Ramos (cell line): ENCODE measurements around the gene MAPK10.
"Not testable (repeated sequence)": the region's sequence is repeated elsewhere in the genome, so short reads cannot be mapped to it uniquely, and the experiment has no call there.

ENCODE experiments used
- in situ Hi-C: fragments of 300-500 bp; cut with MboI; formaldehyde crosslinking; loops from one replicate; pipeline ENCODE4 v1.14.3; 2022; ENCODE audit warnings: low sequenced_read_pairs; ENCODE audit not compliant: unreplicated experiment

Gene MAPK10

GRCh38 chr4:86344127-86344526, 15.7 kb downstream of the MAPK10 start:
- in situ Hi-C loops, result no loop called here

GRCh38 chr4:86338989-86339388, 20.9 kb downstream of the MAPK10 start:
- in situ Hi-C loops, result no loop called here

- in situ Hi-C loops, result no loop called here
Observed at GRCh38 chr4:86338521-86338920, 21.3 kb downstream of the MAPK10 start.

GRCh38 chr4:86334020-86334750, 25.7 kb downstream of the MAPK10 start:
- in situ Hi-C loops, result no loop called here

GRCh38 chr4:86333236-86333635, 26.6 kb downstream of the MAPK10 start:
- in situ Hi-C loops, result no loop called here

- in situ Hi-C loops, result no loop called here
Observed at GRCh38 chr4:86330961-86331742, 28.7 kb downstream of the MAPK10 start.

- in situ Hi-C loops, result not testable (repeated sequence)
Observed at GRCh38 chr4:86330411-86330810, 29.4 kb downstream of the MAPK10 start.

- in situ Hi-C loops, result no loop called here
Observed at GRCh38 chr4:86329431-86329830, 30.4 kb downstream of the MAPK10 start.

- in situ Hi-C loops, result no loop called here
Observed at GRCh38 chr4:86326400-86326799, 33.5 kb downstream of the MAPK10 start.

GRCh38 chr4:86319390-86319789, 40.5 kb downstream of the MAPK10 start:
- in situ Hi-C loops, result no loop called here

GRCh38 chr4:86315579-86315978, 44.3 kb downstream of the MAPK10 start:
- in situ Hi-C loops, result no loop called here

- in situ Hi-C loops, result no loop called here
Observed at GRCh38 chr4:86313656-86314055, 46.2 kb downstream of the MAPK10 start.

GRCh38 chr4:86307432-86307831, 52.4 kb downstream of the MAPK10 start:
- in situ Hi-C loops, result no loop called here

- in situ Hi-C loops, result no loop called here
Observed at GRCh38 chr4:86306816-86307215, 53.0 kb downstream of the MAPK10 start.

- in situ Hi-C loops, result no loop called here
Observed at GRCh38 chr4:86302830-86303229, 57.0 kb downstream of the MAPK10 start.

- in situ Hi-C loops, result no loop called here
Observed at GRCh38 chr4:86302251-86302650, 57.6 kb downstream of the MAPK10 start.

- in situ Hi-C loops, result no loop called here
Observed at GRCh38 chr4:86300516-86300915, 59.3 kb downstream of the MAPK10 start.

GRCh38 chr4:86296865-86297264, 63.0 kb downstream of the MAPK10 start:
- in situ Hi-C loops, result no loop called here

- in situ Hi-C loops, result no loop called here
Observed at GRCh38 chr4:86294883-86295282, 65.0 kb downstream of the MAPK10 start.

- in situ Hi-C loops, result no loop called here
Observed at GRCh38 chr4:86291180-86291579, 68.7 kb downstream of the MAPK10 start.

GRCh38 chr4:86286726-86287125, 73.1 kb downstream of the MAPK10 start:
- in situ Hi-C loops, result no loop called here

GRCh38 chr4:86283371-86283770, 76.5 kb downstream of the MAPK10 start:
- in situ Hi-C loops, result no loop called here
